ENCODE results near the gene KRT15.
"Not testable (repeated sequence)": the region's sequence is repeated elsewhere in the genome, so short reads cannot be mapped to it uniquely, and the experiment has no call there.

The KRT15 gene

DNA sequence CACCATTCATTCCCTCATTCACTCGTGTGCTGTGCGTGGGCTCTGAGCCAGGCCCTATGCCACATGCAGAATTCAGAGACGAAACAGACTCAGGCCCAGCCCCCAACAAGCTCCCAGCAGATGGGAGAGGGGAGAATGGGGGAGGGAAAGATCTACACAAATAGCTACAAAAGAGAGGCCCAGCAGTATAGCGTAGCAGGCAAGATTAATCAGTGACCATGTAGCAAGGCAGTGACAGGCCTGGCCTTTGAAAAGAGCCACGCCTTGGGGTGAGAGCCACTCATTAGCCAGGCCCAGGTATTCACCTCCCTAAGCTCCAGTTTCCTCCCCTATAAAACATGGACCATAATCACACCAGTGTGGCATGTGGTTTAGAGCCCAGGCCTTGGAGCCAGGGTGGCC, 25.8 kb upstream of the KRT15 start:
- DNase-seq (ENCODE audit: low read depth in 2 of 2), result no peak

DNA sequence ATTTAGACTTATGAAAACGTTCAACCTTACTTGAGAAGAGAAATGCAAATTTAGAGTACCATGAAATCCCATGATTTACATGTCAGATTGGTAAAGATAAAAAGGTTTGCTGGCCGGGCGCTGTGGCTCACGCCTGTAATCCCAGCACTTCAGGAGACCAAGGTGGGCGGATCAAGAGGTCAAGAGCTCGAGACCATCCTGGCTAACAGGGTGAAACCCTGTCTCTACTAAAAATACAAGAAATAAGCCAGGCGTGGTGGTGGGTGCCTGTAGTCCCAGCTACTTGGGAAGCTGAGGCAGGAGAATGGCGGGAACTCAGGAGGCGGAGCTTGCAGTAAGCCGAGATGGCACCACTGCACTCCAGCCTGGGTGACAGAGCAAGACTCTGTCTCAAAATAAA, 24.1 kb upstream of the KRT15 start:
- DNase-seq (ENCODE audit: low read depth in 2 of 2), result not testable (repeated sequence)

DNA sequence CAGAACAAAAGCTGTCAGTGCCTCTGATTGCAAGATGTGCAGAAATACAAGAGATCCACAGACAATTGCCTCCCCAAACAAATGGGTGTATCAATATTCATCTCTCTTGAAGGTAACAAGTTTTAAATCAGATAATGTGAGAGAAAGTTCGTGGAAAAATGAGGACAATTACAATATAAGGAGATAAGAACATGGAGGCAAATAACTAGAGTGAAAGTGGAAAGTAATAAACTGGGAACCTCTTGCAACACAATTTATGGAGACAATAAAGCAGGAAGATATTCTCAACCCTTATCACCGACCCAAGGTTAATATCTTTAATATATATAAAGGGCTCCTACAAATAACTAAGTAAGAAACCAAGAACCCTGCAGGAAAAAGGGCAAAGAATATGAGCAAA, 23.7 kb upstream of the KRT15 start:
- no peak for DNase-seq (ENCODE audit: low read depth in 2 of 2)

DNA sequence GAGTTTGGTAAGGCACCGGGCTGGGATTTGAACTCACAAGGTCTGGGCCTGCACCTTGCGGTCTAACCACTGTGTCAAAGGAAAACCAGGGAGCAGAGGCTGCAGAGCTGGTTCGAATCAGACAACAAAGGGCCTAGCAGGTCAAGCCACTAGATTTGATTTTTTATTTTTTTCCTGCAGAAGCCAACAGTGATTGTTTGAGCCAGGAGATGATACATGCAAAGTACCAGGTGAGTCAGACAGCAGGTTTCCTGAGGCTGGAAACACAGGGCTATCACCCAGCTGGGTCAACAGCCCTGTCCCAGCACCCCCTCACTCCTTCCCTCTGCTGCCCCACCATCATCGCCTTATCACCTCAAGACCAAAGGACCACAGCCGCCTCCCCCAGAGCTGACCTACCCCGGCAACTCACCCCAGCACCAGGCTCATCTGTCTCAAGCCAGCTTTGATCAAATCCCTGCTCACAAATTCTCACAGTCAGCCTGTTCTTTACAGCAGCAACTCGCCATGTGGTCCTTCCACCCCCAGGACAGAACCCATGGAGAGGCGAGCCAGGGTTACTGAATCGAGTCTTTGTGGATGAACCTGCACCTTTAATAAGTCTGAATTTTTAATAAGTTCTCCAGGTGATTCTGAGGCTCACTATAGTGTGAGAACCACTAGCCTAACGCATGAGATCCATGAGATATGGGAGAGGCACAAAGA, 22.4 kb upstream of the KRT15 start:
- DNase-seq (ENCODE audit: low read depth in 2 of 2), result no peak

DNA sequence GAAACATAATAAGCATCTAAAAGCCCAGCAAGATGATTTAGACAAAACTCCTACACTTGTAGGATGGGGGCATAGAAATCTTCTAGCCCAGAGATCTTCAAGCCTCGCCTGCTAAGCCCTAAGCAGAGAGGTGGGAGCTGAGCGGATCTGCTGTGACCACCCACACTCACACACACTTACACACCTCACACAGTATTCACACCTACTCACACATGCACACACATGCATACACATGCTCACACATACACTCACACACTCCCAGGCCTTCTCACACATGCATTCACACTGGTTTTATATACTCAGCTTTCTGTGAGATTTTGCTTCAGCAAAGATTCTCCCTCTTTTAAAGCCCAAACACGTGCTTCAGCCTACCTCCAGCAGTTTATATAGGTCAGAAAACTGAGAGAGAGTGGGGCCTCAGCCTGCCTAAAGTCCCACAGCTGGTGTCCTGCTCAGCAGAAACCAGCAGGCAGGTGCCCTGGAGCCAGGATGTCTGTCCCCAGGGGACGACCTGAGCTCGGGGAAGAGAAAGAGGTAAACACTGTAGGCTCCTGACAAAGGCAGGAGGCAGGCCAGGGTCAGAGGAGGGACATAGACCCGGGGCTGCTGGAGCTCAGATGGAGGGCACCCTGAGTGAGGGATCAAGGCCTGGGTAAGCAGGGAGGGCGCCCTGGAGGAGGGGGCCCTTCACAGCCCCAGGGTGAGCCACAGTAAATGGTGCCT, 21.4 kb upstream of the KRT15 start:
- no peak for DNase-seq (ENCODE audit: low read depth in 2 of 2)

DNA sequence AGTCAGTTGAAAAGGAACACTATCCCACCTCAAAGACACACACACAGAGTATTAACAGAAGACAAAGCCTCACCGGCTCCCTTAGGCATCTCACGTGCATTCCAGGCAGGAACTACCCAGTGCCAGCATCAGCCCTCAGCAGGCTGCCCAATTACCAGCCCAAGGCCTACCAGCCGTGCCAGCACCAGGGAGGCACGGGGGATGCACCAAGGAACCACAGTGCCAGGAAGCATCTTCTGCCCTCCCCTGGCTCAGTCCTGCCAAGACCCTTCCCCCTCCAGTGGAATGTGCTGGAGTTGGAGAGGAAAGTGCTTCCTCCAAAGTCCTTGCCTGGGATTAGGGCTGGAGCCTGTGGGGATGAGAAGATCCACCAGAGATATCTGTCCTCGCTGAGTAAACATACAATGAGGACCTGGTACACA, 20.4 kb upstream of the KRT15 start:
- no peak for DNase-seq (ENCODE audit: low read depth in 2 of 2)

DNA sequence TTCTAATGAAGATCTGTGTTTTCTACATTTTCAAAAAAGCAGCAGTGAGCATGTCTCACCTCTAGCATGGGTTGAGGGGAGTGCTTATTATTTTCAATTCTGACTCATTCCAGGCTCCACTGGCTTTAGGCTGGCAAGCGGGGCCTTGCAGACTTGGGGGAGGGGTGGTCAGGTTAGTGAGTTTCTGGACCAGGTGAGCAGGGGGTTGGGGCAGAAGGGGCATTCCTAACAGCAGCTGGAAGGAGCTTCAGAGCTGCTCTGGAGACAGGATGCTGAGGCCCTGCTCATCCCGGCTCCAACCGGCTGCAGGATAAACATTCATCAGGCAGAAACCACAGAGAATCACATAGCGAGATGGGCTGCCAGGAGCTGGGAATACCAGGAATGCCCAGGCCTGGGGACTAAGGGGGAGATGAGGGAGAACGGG, 19.9 kb upstream of the KRT15 start:
- DNase-seq (ENCODE audit: low read depth in 2 of 2), result no peak

DNA sequence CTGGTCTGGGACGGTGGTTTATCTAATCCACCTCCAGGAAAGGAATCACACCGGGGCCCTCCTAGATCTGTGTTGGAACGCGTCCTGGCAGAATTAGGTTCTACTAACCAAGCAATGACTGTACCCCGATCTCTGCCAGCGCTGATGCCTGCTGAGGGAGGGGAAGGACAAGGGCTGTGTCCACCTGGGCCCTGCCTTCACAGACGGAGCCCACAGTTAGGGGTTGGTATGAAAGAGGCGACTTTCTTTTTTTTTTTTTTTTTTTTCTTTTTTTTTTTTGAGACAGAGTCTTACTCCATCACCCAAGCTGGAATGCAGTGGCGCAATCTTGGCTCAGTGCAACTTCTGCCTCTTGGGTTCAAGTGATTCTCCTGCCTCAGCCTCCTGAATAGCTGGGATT, 19.3 kb upstream of the KRT15 start:
- no peak for DNase-seq (ENCODE audit: low read depth in 2 of 2)

DNA sequence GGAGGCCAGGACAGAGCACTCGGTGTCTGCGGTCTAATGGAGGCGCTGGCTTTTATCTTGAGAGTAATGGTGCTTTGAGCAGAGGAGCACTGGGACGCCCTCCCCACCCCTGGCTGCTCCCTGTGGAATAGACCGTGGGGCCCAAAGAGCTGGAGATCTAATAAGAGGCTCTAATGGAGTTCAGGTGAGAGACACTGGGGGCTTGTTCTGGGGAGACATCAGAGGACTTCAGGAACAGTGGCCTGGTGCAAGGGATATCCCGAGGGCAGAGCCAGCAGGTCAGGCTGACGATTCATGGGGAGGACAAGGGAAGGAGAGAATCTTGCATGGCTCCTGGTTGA, 18.9 kb upstream of the KRT15 start:
- DNase-seq (ENCODE audit: low read depth in 2 of 2), result no peak

DNA sequence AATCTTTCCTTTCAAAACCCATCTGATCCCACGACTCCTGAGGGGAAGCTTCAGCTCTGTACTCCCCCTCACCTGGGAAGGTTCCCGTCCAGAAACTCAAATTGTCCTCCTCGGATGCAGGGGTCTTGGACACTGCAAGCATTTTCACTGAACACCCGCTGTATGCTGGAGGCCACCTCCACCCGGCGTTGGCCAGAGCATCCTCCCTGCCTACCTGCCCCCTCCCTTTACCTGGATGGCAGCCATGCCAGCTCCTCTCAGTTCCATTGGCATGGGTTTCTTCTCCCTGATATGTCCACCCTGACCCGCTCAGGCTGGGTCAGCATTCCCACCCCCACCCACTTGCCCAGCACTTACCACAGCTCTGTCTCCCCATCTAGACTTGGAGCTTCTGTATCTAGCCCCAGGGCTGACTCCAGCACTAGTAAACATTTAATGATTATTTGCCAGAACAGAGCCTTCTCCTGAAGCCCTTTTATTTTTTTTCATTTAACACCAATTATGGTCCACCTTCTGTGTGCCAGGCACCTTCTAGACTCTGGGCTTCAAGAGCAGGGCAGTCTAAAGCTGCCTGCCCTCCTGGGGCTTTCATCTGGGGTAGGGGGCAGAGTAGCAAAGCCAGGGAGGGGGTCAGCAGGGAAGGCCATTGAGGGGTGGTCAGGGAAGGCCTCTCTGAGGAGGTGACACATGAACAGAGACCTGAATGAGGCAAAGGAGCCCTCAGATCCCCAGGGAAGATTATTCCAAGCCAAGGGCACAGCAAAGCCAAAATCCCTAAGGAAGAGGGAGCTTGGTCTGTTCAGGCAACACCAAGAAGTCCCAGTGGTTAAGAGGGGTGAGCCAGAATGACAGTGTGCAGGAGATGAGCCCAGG, 18.3 kb upstream of the KRT15 start:
- no peak for DNase-seq (ENCODE audit: low read depth in 2 of 2)

DNA sequence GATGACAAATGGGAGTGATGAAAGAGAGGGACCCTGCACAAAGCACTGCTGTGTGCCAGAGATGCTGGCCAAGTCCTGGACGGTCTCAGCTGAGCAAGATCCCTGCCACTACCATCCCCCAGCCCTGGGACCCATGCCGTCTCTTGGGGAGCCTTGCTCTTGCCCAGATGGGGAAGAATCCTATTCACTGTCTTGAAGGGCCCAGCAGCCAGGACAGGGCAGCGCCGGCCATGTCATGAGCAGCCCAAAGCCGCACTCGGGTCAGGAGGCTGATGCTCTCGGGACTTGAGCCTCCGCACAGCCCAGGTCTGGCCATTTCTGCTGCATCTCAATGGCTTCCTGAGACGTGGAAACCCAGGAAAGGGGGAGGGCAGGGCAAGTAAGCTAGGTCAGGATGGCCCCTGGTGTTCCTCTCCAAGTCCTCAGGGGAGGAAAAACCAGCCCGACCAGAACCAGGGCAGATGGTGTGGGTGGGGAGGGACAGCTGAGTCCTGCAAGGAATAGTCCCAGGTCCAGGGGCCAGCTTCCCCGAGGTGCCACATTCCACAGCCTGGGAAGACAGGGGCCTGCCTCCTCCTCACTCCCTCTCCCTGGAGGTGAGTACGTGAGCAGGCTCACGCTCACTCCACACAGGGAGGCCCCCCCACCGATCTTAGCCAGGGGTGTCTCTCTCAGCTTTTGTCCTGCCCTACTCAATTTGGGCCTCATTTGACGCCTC, 17.2 kb upstream of the KRT15 start:
- DNase-seq (ENCODE audit: low read depth in 2 of 2), result no peak

DNA sequence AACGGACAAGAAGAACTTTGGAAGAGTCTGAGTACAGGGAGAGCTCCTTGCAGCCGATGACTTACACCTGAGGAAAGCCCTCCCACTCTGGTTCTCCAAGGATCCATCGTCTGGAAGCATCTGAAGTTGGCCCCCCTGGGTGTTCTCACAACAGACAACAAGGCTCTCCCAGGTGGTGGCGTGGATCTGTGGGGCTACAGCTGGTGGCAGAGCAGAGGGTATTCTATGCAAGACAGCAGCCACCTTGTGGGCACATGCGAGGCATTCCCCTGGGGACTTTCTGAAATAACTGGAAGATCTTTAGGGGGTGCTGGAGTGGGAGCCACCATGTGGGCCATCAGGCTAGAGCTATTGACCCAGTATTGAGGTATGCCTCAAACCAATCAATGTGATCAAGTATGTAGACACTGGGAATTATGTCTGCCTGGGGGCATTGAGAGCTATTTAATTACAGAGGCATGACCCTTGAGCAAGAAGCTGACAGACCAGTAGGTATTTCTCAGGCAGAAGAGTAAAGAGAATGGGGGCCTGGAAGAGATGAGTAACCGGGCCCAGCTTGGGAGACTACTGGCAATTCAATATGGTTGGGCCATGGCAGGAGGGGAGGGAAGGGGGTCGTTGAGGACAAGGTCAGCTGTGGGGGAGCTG, 16.3 kb upstream of the KRT15 start:
- no peak for DNase-seq (ENCODE audit: low read depth in 2 of 2)

DNA sequence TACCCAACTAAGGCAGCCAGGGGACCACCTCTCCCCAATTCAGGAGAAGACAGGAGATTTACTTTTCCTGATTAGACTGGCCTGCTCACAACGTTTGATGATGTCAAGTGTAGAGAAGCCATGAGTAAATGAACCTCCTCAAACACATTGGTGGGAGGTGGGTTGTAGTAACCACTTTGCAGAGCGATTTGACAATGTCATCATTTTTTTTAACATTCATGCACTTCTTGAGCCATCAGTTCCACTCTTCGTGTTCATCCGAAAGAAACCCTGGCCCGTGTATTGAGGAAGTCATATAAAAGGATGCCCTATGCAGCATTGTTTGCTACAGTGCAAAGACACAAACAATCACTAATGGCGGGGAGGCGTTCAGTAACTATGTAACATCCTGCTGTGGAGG, 14.9 kb upstream of the KRT15 start:
- DNase-seq (ENCODE audit: low read depth in 2 of 2), result no peak

DNA sequence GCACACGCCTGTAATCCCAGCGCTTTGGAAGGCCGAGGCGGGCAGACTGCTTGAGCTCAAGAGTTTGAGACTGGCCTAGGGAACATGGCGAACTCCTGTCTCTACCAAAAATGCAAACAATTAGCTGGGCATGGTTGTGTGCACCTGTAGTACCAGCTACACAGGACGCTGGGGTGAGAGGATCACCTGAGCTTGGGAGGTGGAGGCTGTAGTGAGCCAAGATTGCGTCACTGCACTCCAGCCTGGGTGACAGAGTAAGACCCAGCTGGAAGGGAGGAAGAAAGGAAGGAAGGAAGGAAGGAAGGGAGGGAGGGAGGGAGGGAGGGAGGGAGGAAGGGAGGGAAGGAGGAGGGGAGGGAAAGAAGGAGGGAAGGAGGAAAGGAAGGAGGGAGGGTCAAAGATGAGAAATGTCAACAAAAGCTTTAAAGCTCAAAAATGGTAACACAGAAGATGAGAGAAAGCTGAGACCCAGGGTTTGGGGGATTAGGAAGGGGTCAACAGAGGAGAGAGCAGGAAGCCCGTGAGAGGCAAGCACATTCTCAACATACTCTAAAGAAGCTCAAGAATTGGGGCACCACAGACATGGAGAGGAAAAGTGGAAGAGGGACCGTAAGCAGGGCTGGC, 14.4 kb upstream of the KRT15 start:
- no peak for DNase-seq (ENCODE audit: low read depth in 2 of 2)

DNA sequence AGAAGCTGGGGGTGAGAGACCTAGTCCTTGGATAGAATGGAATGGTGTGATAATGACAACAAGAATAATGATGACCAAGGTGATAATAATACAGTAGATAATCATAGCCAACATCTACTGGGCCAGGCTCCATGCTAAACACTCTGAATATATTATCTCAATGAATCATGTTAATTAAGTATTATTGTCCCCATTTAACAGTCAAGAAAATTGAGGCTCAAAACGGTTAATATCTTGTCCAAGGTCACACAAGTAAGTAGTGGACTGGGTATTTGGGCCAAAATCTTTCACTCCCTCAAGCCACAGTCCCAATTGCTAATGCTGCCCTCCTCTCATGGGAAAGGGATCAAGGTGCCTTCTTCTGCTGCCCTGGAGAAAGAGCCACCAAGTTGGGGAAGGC, 13.3 kb upstream of the KRT15 start:
- no peak for DNase-seq (ENCODE audit: low read depth in 2 of 2)

DNA sequence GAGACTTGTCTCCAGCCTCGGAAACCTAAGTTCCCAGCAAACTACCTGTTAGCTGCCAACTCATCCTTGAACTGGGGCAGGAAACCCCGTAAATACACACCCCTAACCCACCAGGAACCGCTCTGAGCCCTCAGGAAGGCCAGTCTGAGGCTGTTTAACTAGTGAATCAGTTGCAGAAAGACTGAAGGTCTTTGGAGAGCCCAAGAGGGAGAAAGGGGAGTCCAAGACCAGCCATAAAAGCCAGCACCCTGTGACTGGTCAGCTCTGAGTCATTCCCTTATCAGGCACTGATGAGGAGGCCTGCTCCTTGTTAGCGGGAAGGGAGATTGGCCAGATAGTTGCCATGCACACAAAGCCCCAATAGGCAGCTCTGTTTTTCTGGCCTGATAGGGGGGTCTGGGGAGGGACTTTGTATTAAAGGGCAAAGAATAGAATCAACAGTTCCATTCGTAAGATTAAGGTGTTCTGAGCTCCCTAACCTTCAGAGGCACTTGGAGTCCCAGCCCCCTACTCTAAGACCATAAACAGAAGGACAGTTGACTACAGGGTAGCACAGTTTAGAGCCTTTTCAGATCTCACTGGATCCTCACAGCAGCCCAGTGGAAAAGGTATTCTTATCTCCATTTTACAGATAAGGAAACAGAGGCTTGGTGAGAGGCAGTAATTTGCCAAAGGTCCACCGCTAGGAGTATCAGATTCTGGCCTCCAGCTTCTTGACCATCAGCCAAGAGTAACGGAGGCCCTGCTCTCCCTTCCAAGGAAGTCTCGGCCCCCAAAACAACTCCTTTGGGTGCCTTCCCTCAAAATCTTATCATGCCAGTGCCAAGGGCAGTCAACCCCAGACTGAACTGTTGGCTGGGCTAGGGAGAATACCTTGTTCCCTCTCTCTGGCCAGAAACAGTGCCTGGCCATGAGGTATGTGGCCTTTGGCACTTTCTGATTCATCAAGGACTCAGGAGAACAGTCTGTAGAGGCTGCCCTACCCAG, 11.7 kb upstream of the KRT15 start:
- no peak for DNase-seq (ENCODE audit: low read depth in 2 of 2)

DNA sequence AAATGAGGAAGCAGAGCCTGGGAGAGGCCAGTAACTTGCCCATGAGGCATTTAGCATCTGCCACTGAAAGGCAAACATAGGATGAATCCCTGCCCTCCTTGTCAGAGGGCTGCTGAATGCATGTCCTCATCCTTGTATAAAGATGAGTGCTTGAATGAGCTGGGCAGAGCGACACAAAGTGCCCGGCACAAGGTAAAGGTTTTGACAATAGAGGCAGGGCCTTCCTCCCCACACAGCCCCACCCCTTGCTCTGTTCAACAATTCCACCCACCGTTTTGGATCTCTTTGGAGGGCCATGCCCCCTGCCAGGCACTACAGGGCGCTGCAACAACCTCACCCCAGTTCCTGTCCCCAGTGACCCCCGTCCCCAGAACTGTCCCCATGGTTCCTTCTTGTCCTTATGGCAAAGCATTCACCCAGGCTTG, 10.8 kb upstream of the KRT15 start:
- no peak for DNase-seq (ENCODE audit: low read depth in 2 of 2)

DNA sequence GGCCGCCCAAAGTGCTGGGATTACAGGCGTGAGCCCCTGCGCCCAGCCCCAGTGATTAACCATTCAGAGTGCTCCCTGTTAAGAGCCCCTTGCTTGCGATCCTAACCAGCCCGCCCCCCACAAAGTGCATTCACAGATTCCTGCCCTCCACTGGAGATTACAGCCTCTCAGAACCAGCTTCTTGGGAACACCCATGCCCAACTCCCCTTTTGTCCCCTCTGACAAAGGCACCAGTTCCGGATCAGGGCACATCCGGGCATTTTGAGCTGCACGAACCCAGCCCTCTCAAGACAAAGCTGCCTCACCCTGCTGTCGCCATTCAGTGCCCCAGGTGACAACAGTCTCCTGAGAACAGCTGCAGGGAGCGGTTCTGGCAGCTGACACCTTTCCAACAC, 10.3 kb upstream of the KRT15 start:
- no peak for DNase-seq (ENCODE audit: low read depth in 2 of 2)

DNA sequence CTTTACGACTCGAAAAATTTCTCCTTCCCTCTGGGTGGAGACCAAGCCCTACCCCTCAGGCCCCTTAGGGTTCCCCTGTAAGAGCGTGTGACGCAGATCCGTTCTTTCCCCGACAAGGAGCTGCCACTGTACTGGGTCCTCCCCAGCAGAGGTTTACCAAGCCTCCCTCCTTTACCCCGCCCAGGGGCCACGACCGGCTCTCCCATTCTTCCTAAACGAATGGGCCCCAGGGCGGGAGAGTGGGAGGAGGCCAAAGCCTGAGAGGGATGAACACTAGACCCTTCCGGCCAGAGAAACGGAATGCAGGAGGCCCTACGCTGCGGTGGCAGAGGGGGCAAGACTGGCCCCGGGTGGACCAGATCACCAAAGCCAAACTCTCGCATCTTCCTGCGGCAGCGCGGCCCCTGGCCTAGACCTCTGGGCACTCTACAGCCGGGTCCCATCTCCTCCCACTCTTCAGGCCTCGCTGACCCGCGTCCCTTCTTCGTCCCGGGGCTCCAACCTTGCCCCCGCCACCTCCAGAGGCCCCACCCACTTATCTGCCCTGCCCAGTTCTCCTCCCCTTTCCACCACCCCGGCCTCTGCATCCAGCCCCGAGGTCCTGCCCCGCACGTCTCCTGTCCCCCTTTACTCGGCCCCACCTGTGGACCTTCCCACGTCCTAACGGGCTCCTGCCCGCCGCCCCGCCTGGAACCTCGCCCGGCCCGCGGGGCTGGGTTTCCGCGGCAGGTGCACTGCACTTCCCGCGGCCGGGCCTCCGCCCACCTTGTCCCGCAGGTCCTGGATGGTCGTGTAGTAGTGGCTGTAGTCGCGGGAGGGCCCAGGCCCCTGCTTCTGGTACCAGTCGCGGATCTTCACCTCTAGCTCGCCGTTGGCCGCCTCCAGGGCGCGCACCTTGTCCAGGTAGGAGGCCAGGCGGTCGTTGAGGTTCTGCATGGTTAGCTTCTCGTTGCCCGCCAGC, 8.7 kb upstream of the KRT15 start:
- DNase-seq (ENCODE audit: low read depth in 2 of 2), result no peak

All from stimulated activated CD8-positive, alpha-beta memory T cell treated with anti-CD3 and anti-CD28 coated beads, Interleukin-15, amount 100 ng/mL, for 48 hours (primary cell).